HepG2 (cell line): ENCODE data around the gene SLC7A10. TPM values are rescaled to one million over a fixed set of nuclear protein-coding genes. Genes with fewer than 3 reads are reported as not detected.

Experiments
- CCDC6 ChIP-seq: sonication (generic); formaldehyde crosslinking; IDR thresholded peaks from 2 replicates; pipeline ENCODE4 v1.8.1; 2022; ENCODE audit warnings: mild to moderate bottlenecking, missing genetic modification reagents, moderate library complexity
- DNMT1 ChIP-seq: sonication (generic); formaldehyde crosslinking; IDR thresholded peaks from 2 replicates; pipeline ENCODE4 v1.5.1; 2020; ENCODE audit warnings: mild to moderate bottlenecking, missing genetic modification reagents
- GMEB2 ChIP-seq: IDR thresholded peaks from 2 replicates; pipeline ENCODE4 v1.6.1; 2016; ENCODE audit warnings: missing biosample characterization, missing genetic modification reagents, low read depth
- HDAC6 ChIP-seq: fragments of 200-600 bp; sonication (generic); IDR thresholded peaks from 2 replicates; pipeline ENCODE4 v1.7.0; 2017; ENCODE audit warnings: mild to moderate bottlenecking, antibody characterized with exemption, low read length, low read depth
- HNF4G ChIP-seq, 2 experiments: sonication (generic) in 1 of 2; formaldehyde crosslinking in 1 of 2; IDR thresholded peaks; 2 replicates each; pipeline versions ENCODE4 v1.4.0 to v1.6.1; 2011 to 2020; ENCODE audit warnings: borderline replicate concordance in 2 of 2, low read depth in 2 of 2, mild to moderate bottlenecking in 2 of 2, low read length in 1 of 2, missing genetic modification reagents in 1 of 2, moderate library complexity in 1 of 2
- LBX2 ChIP-seq: sonication (generic); formaldehyde crosslinking; IDR thresholded peaks from 2 replicates; pipeline ENCODE4 v1.5.0; 2020; ENCODE audit warnings: missing genetic modification reagents, mild to moderate bottlenecking, borderline replicate concordance
- MAX ChIP-seq: IDR thresholded peaks from 2 replicates; pipeline ENCODE4 v1.6.1; 2012; ENCODE audit warnings: inconsistent platforms
- MBNL3 ChIP-seq: fragments of 250-450 bp; sonication (Bioruptor Pico); conservative IDR thresholded peaks from 2 replicates; pipeline ENCODE4 v1.8.0; 2022; ENCODE audit warnings: mild to moderate bottlenecking, inconsistent platforms
- MEIS2 ChIP-seq: sonication (generic); formaldehyde crosslinking; IDR thresholded peaks from 2 replicates; pipeline ENCODE4 v1.9.0; 2021; ENCODE audit warnings: mild to moderate bottlenecking, missing genetic modification reagents
- PHB2 ChIP-seq: fragments of 450-650 bp; IDR thresholded peaks from 2 replicates; pipeline ENCODE4 v1.6.1; 2018; ENCODE audit not compliant: partially characterized antibody
- REST ChIP-seq, 2 experiments: IDR thresholded peaks; 2 replicates each; pipeline ENCODE4 v1.6.1; 2011 to 2012; ENCODE audit warnings: low read length in 2 of 2, borderline replicate concordance in 1 of 2, low read depth in 1 of 2, mild to moderate bottlenecking in 1 of 2, moderate library complexity in 1 of 2
- SATB2 ChIP-seq: sonication (generic); formaldehyde crosslinking; IDR thresholded peaks from 2 replicates; pipeline ENCODE4 v1.5.0; 2020; ENCODE audit warnings: missing genetic modification reagents
- SIN3B ChIP-seq: fragments of 150-350 bp; IDR thresholded peaks from 2 replicates; pipeline ENCODE4 v1.6.1; 2014; ENCODE audit warnings: low read length
- SUZ12 ChIP-seq: fragments of 150-350 bp; IDR thresholded peaks from 2 replicates; pipeline ENCODE4 v1.6.1; 2014; ENCODE audit warnings: low read depth, low read length
- TFDP1 ChIP-seq: IDR thresholded peaks from 2 replicates; pipeline ENCODE4 v1.6.1; 2016; ENCODE audit warnings: missing compliant biosample characterization, missing genetic modification reagents, borderline replicate concordance
- ZNF24 ChIP-seq: fragments of 450-650 bp; IDR thresholded peaks from 2 replicates; pipeline ENCODE4 v1.6.1; 2017; ENCODE audit warnings: antibody characterized with exemption, mild to moderate bottlenecking
- ZNF251 ChIP-seq: sonication (generic); formaldehyde crosslinking; IDR thresholded peaks from 2 replicates; pipeline ENCODE4 v1.9.0; 2021; ENCODE audit warnings: mild to moderate bottlenecking, missing genetic modification reagents
- ZNF605 ChIP-seq: sonication (generic); formaldehyde crosslinking; IDR thresholded peaks from 2 replicates; pipeline ENCODE4 v1.8.0; 2022; ENCODE audit warnings: mild to moderate bottlenecking, missing genetic modification reagents
- ZNF720 ChIP-seq: sonication (generic); formaldehyde crosslinking; IDR thresholded peaks from 2 replicates; pipeline ENCODE4 v1.4.0; 2020; ENCODE audit warnings: missing genetic modification reagents
- ZNF746 ChIP-seq: sonication (generic); formaldehyde crosslinking; IDR thresholded peaks from 2 replicates; pipeline ENCODE4 v1.8.0; 2022; ENCODE audit warnings: mild to moderate bottlenecking, missing genetic modification reagents
- ZNF747 ChIP-seq: sonication (generic); formaldehyde crosslinking; IDR thresholded peaks from 2 replicates; pipeline ENCODE4 v1.8.1; 2023; ENCODE audit warnings: missing genetic modification reagents, mild to moderate bottlenecking, borderline replicate concordance
- ZNF788 ChIP-seq: sonication (generic); formaldehyde crosslinking; IDR thresholded peaks from 2 replicates; pipeline ENCODE4 v1.5.0; 2020; ENCODE audit warnings: mild to moderate bottlenecking, missing genetic modification reagents, borderline replicate concordance
- polyA plus RNA-seq, 8 experiments: library from polyadenylated mRNA; depleted of rRNA in 3 of 8; stranded (reverse) in 7 of 8; unstranded in 1 of 8; fragments of >200 nt; fragmentation: Illumina TruSeq in 4 of 8; extraction: Trizol in 4 of 8; gene quantifications; 2 replicates each; pipeline versions ENCODE4 v1.2.1 to v1.2.3, GENCODE V29; 2011 to 2016; ENCODE audit warnings: low read depth in 4 of 8, missing spikeins in 1 of 8, mixed read lengths in 1 of 8; ENCODE audit not compliant: insufficient read depth in 1 of 8
- total RNA-seq, 5 experiments: library from RNA; depleted of rRNA; stranded (reverse); fragments of >200 nt; fragmentation: Illumina TruSeq; extraction: Trizol; gene quantifications; 2 replicates each; pipeline ENCODE4 v1.2.3, GENCODE V29; 2016; ENCODE audit warnings: low read depth in 1 of 5
- TF ChIP-seq, protein P1 (sequence below): IDR thresholded peaks from 2 replicates; pipeline ENCODE4 v1.6.1; 2012; ENCODE audit warnings: low read depth, low read length, improper control_type of control experiment

SLC7A10 gene
- total and polyA plus RNA-seq, 2 of the 13 experiments (the other 11 are each of a cell fraction or from before 2014, with no cell fraction given), result 1.1 to 2.2 TPM

GRCh38 chr19:33241091-33241529, 15.5 kb upstream of the SLC7A10 start (continued):
- TF ChIP-seq CCDC6 (CRISPR knock-in tag), result no peak
- no peak for TF ChIP-seq ZNF605 (CRISPR knock-in tag)
- TF ChIP-seq ZNF251, result no peak
- no peak for TF ChIP-seq MBNL3 (CRISPR knock-in tag)
- no peak for TF ChIP-seq ZNF746 (CRISPR knock-in tag)
- no peak for TF ChIP-seq ZNF24
- TF ChIP-seq HNF4G (IDR thresholded peaks at IDR 0.05; ENCODE audit: borderline replicate concordance, low read depth, low read length), result no peak; the same call in none of the 2 replicates
- TF ChIP-seq HNF4G (CRISPR knock-in tag; IDR thresholded peaks at IDR 0.05; ENCODE audit: borderline replicate concordance, low read depth), result no peak
- no peak for TF ChIP-seq PHB2
- peak; percentile 78 for TF ChIP-seq MAX
- TF ChIP-seq SATB2, result no peak
- TF ChIP-seq ZNF720 (CRISPR knock-in tag), result no peak
- TF ChIP-seq HDAC6, result no peak
- TF ChIP-seq LBX2 (CRISPR knock-in tag), result no peak
- TF ChIP-seq DNMT1 (CRISPR knock-in tag), result no peak
- TF ChIP-seq REST (IDR thresholded peaks at IDR 0.05; ENCODE audit: borderline replicate concordance in 1 of 2, low read depth in 1 of 2, low read length in 2 of 2), result no peak
- no peak for TF ChIP-seq ZNF788 (CRISPR knock-in tag)
- no peak for TF ChIP-seq SIN3B
- TF ChIP-seq, protein P1, sequence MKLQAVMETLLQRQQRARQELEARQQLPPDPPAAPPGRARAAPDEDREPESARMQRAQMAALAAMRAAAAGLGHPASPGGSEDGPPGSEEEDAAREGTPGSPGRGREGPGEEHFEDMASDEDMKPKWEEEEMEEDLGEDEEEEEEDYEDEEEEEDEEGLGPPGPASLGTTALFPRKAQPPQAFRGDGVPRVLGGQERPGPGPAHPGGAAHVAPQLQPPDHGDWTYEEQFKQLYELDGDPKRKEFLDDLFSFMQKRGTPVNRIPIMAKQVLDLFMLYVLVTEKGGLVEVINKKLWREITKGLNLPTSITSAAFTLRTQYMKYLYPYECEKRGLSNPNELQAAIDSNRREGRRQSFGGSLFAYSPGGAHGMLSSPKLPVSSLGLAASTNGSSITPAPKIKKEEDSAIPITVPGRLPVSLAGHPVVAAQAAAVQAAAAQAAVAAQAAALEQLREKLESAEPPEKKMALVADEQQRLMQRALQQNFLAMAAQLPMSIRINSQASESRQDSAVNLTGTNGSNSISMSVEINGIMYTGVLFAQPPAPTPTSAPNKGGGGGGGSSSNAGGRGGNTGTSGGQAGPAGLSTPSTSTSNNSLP, result no peak
- no peak for TF ChIP-seq TFDP1 (CRISPR knock-in tag)
- TF ChIP-seq ZNF747 (CRISPR knock-in tag), result no peak
- no peak for TF ChIP-seq GMEB2 (CRISPR knock-in tag)
- no peak for TF ChIP-seq SUZ12
- peak; percentile 42; the same call in 1 of the 2 replicates for TF ChIP-seq MEIS2 (CRISPR knock-in tag)
